SH-SY5Y (cell line): ENCODE data around the gene LRRC4C.

Experiments used
- GATA2 ChIP-seq: IDR thresholded peaks from 2 replicates; pipeline ENCODE4 v1.6.1; 2011; ENCODE audit warnings: mild to moderate bottlenecking, low read depth, low read length
- GATA3 ChIP-seq: IDR thresholded peaks from 2 replicates; pipeline ENCODE4 v1.6.1; 2011; ENCODE audit warnings: low read depth, mild to moderate bottlenecking, low read length, moderate library complexity

- TF ChIP-seq GATA2 (no peak), GATA3 (no peak)
Measured at GRCh38 chr11:40642284-40642683, 817.2 kb downstream of the LRRC4C start.
